B cell (primary cell): Measurements from ENCODE around the gene ZNF212. TPM values are rescaled to one million over a fixed set of nuclear protein-coding genes. Genes with fewer than 3 reads are reported as not detected.

ENCODE experiments used
- ATAC-seq: fragments of 200-7000 bp; cut with Tn5 transposase; one replicate; pipeline ENCODE4 v1.10.0; 2021; ENCODE audit warnings: low read depth, mild to moderate bottlenecking, moderate number of reproducible peaks, moderate library complexity
- CTCF ChIA-PET: fragments of 350-600 bp; sonication (Branson Sonifier 250); formaldehyde crosslinking; loops from one replicate; lab custom pipeline; 2021; ENCODE audit warnings: antibody characterized with exemption, inconsistent platforms; lab: Charles Lee
- POLR2A ChIA-PET: fragments of 350-600 bp; sonication (Branson Sonifier 250); formaldehyde crosslinking; loops from one replicate; lab custom pipeline; 2021; ENCODE audit warnings: antibody characterized with exemption; lab: Charles Lee
- DNase-seq: peaks from one replicate; pipeline ENCODE4 v3.0.0; 2013
- H2AFZ ChIP-seq: 2 replicates; pipeline ENCODE4 v1.6.1; 2012; ENCODE audit warnings: mild to moderate bottlenecking, low read depth, low read length; ENCODE audit not compliant: insufficient read depth, poor library complexity, severe bottlenecking
- H3K27ac ChIP-seq, 2 donors: 1 replicate in 1 of 2; 2 replicates in 1 of 2; pipeline ENCODE4 v1.5.1; 2012 to 2013; ENCODE audit warnings: low read length in 2 of 2, mild to moderate bottlenecking in 2 of 2, moderate library complexity in 1 of 2
- H3K27me3 ChIP-seq, 4 experiments: fragments of 200-600 bp in 1 of 4; sonication (generic) in 1 of 4; replicated peaks in 1 of 4; 1 replicate in 2 of 4; 2 replicates in 2 of 4; pipeline versions ENCODE4 v1.6.1 to v1.7.0; 2013 to 2016; ENCODE audit warnings: low read length in 3 of 4, mild to moderate bottlenecking in 2 of 4, mixed read lengths in 1 of 4, moderate library complexity in 1 of 4; ENCODE audit not compliant: insufficient read depth in 4 of 4, control insufficient read depth in 3 of 4; ENCODE audit errors: control extremely low read depth in 1 of 4
- H3K36me3 ChIP-seq, 2 experiments: replicated peaks in 1 of 2; 1 replicate in 1 of 2; 2 replicates in 1 of 2; pipeline versions ENCODE4 v1.6.1 to v1.7.1; 2013; ENCODE audit warnings: low read length in 1 of 2; ENCODE audit not compliant: insufficient read depth in 2 of 2, control insufficient read depth in 1 of 2; ENCODE audit errors: control extremely low read depth in 1 of 2, extremely low read depth in 1 of 2
- H3K4me1 ChIP-seq, 2 donors: fragments of 200-600 bp in 1 of 2; sonication (generic) in 1 of 2; 1 replicate in 1 of 2; 2 replicates in 1 of 2; pipeline versions ENCODE4 v1.5.1 to v1.6.1; 2013 to 2017; ENCODE audit warnings: low read length in 2 of 2; ENCODE audit not compliant: control insufficient read depth in 2 of 2, insufficient read depth in 2 of 2
- H3K4me2 ChIP-seq: replicated peaks from 2 replicates; pipeline ENCODE3; 2012; ENCODE audit warnings: mild to moderate bottlenecking, low read depth, low read length; ENCODE audit not compliant: poor library complexity, severe bottlenecking
- H3K4me3 ChIP-seq, 5 experiments: fragments of 200-600 bp in 1 of 5; sonication (generic) in 1 of 5; 1 replicate in 3 of 5; 2 replicates in 2 of 5; pipeline versions ENCODE4 v1.5.1 to v1.7.0; 2011 to 2016; ENCODE audit warnings: low read length in 4 of 5, mild to moderate bottlenecking in 4 of 5, low read depth in 2 of 5, control low read depth in 1 of 5, moderate library complexity in 1 of 5; ENCODE audit not compliant: insufficient read depth in 1 of 5; ENCODE audit errors: control extremely low read depth in 1 of 5, extremely low read depth in 1 of 5
- H3K79me2 ChIP-seq: fragments of 200-600 bp; sonication (generic); one replicate; pipeline ENCODE4 v1.6.0; 2016; ENCODE audit warnings: low read length; ENCODE audit not compliant: control insufficient read depth, insufficient read depth
- H3K9ac ChIP-seq: fragments of 200-600 bp; sonication (generic); 2 replicates; pipeline ENCODE4 v1.6.1; 2017; ENCODE audit warnings: mild to moderate bottlenecking, low read length, moderate library complexity
- H3K9me3 ChIP-seq, 3 donors: one replicate each; pipeline versions ENCODE4 v1.6.1 to v1.7.1; 2013; ENCODE audit warnings: low read length in 2 of 3; ENCODE audit not compliant: control insufficient read depth in 2 of 3, insufficient read depth in 1 of 3; ENCODE audit errors: control extremely low read depth in 1 of 3
- H4K20me1 ChIP-seq: 2 replicates; pipeline ENCODE4 v1.6.0; 2012; ENCODE audit warnings: mild to moderate bottlenecking, low read length; ENCODE audit not compliant: insufficient read depth, control insufficient read depth, poor library complexity, severe bottlenecking
- H3K27ac Mint-ChIP-seq: one replicate; pipeline ENCODE4 v1.8.0; 2021; ENCODE audit warnings: mixed read lengths
- H3K27me3 Mint-ChIP-seq: one replicate; pipeline ENCODE4 v1.8.0; 2021; ENCODE audit warnings: mixed read lengths
- H3K4me1 Mint-ChIP-seq: one replicate; pipeline ENCODE4 v1.8.0; 2021; ENCODE audit warnings: mixed read lengths
- H3K4me3 Mint-ChIP-seq: one replicate; pipeline ENCODE4 v1.8.0; 2021; ENCODE audit warnings: mixed read lengths
- H3K9me3 Mint-ChIP-seq: one replicate; pipeline ENCODE4 v1.8.0; 2022; ENCODE audit warnings: mixed read lengths; ENCODE audit not compliant: insufficient read depth
- CTCF ChIP-seq: fragments of 200-600 bp; IDR thresholded peaks from one replicate; pipeline ENCODE4 v1.8.0; 2022; ENCODE audit warnings: antibody characterized with exemption, mild to moderate bottlenecking
- EZH2 ChIP-seq: IDR thresholded peaks from 2 replicates; pipeline ENCODE4 v1.6.1; 2012; ENCODE audit warnings: borderline replicate concordance, low read depth, mild to moderate bottlenecking, moderate library complexity, low read length; ENCODE audit not compliant: insufficient read depth, poor library complexity, severe bottlenecking
- WGBS: methylation state at CpG from one replicate; pipeline ENCODE4 v1.1.5; 2013; ENCODE audit warnings: missing lambda C conversion rate; ENCODE audit not compliant: insufficient coverage; 5-methylcytosine and 5-hydroxymethylcytosine counted together
- intact Hi-C: fragments of 100-400 bp; cut with micrococcal nuclease; formaldehyde crosslinking; loops from one replicate; pipeline ENCODE4 v1.10.0; 2022
- polyA plus RNA-seq: library from polyadenylated mRNA; depleted of rRNA; stranded (reverse); fragments of >200 nt; gene quantifications from 2 replicates; pipeline ENCODE4 v1.2.3, GENCODE V29; 2012
- total RNA-seq, 2 donors: library from RNA; stranded (reverse); fragments of 120-200 nt in 1 of 2; gene quantifications; 1 replicate in 1 of 2; 2 replicates in 1 of 2; pipeline versions ENCODE4 v1.2.3 to v1.2.4, GENCODE V29; 2013 to 2022

The ZNF212 gene
- total and polyA plus RNA-seq, 2 donors (not counting 1 experiment from before 2014, with no cell fraction given): 8.1 to 22.5 TPM

- Histone ChIP-seq H3K79me2 (peaks cover 31% of the 10 kb centered on the region), H3K27ac (peak overlapping the region in 1 of 2 donors; percentile 62), H3K36me3 (peaks cover 6 to 20% of the 10 kb centered on the region in 2 experiments), H3K4me3 (peak overlapping the region; percentile 60 to 92 (median 79)), H3K9me3 (no peaks in the 10 kb centered on the region), H4K20me1 (peaks cover 10% of the 10 kb centered on the region), H3K4me1 (peaks cover 14 to 18% of the 10 kb centered on the region in 2 donors), H2AFZ (peak overlapping the region; percentile 94), H3K4me2 (peak overlapping the region; percentile 90), H3K27me3 (no peaks in the 10 kb centered on the region), H3K9ac (peak overlapping the region; percentile 94)
- ChIA-PET CTCF (interaction anchor here (1.3 to 2.4 kb wide), 8 partner anchors 15 to 191 kb away, joined by 3 to 18 read pairs (median 6); partner anchors contain the start of genes ZNF398, ZNF425 and ZNF783), POLR2A (interaction anchor here (1.2 kb wide), 1 partner anchor 227 kb away, joined by 3 read pairs; no protein-coding TSS in a partner anchor)
- H3K27me3 Mint-ChIP-seq: no peaks in the 10 kb centered on the region
- peak overlapping the region; percentile 89 for H3K4me3 Mint-ChIP-seq
- TF ChIP-seq CTCF (no peak), EZH2 (no peak)
- H3K27ac Mint-ChIP-seq: peak overlapping the region; percentile 79
- 4% methylated on average over 13 of the region's 17 CpGs for whole genome bisulfite sequencing
- intact Hi-C loops: loop anchor here (5.0 kb wide), 4 partner anchors 49 to 641 kb away; partner anchors contain the start of genes ZNF398, ZNF425 and ZNF862
- H3K4me1 Mint-ChIP-seq: peaks cover 33% of the 10 kb centered on the region
- no peaks in the 10 kb centered on the region for H3K9me3 Mint-ChIP-seq
- no peak for ATAC-seq
- DNase-seq: no peak
Observed at GRCh38 chr7:149196151-149196704, 43.2 kb upstream of the ZNF212 start.

GRCh38 chr7:149196705-149197171 lies 42.7 kb upstream of the ZNF212 start:
- ChIA-PET CTCF (interaction anchor here (1.4 to 2.4 kb wide), 3 partner anchors 49 to 131 kb away, joined by 4 to 18 read pairs (median 9); partner anchors contain the start of genes ZNF398 and ZNF783), POLR2A (no interaction called here)
- Mint-ChIP-seq H3K9me3 (no peaks in the 10 kb centered on the region), H3K27ac (peak overlapping the region; percentile 70), H3K4me1 (peaks cover 30% of the 10 kb centered on the region), H3K27me3 (no peaks in the 10 kb centered on the region), H3K4me3 (peak overlapping the region; percentile 89)
- peaks cover 10% of the 10 kb centered on the region for H4K20me1 ChIP-seq
- peak; percentile 29 for DNase-seq
- peak overlapping the region; percentile 90 for H3K4me2 ChIP-seq
- no peaks in the 10 kb centered on the region for H3K9me3 ChIP-seq
- ATAC-seq: no peak
- H3K27ac ChIP-seq: peak overlapping the region in 1 of 2 donors; percentile 62
- peaks cover 6 to 20% of the 10 kb centered on the region in 2 experiments for H3K36me3 ChIP-seq
- H3K9ac ChIP-seq: peak overlapping the region; percentile 94
- no peaks in the 10 kb centered on the region for H3K27me3 ChIP-seq
- no peak for TF ChIP-seq CTCF
- no peak for TF ChIP-seq EZH2
- peak overlapping the region; percentile 60 to 92 (median 79) for H3K4me3 ChIP-seq
- peak overlapping the region; percentile 94 for H2AFZ ChIP-seq
- WGBS: 25% methylated on average over 7 of the region's 7 CpGs
- H3K4me1 ChIP-seq: peaks cover 14 to 18% of the 10 kb centered on the region in 2 donors
- intact Hi-C loops: loop anchor here (5.0 kb wide), 4 partner anchors 49 to 641 kb away; partner anchors contain the start of genes ZNF398, ZNF425 and ZNF862
- H3K79me2 ChIP-seq: peaks cover 33% of the 10 kb centered on the region
